Activated CD4-positive, alpha-beta T cell treated with anti-CD3 and anti-CD28 coated beads, Interleukin-2, amount 50 U/mL, for 4 hours (primary cell): ENCODE results near the gene THBS2.
"Not testable (repeated sequence)": the region's sequence is repeated elsewhere in the genome, so short reads cannot be mapped to it uniquely, and the experiment has no call there.

Experiments used
- DNase-seq, 2 experiments: peaks; one replicate each; pipeline ENCODE4 v3.0.0-alpha.2; 2020

Gene THBS2

DNA sequence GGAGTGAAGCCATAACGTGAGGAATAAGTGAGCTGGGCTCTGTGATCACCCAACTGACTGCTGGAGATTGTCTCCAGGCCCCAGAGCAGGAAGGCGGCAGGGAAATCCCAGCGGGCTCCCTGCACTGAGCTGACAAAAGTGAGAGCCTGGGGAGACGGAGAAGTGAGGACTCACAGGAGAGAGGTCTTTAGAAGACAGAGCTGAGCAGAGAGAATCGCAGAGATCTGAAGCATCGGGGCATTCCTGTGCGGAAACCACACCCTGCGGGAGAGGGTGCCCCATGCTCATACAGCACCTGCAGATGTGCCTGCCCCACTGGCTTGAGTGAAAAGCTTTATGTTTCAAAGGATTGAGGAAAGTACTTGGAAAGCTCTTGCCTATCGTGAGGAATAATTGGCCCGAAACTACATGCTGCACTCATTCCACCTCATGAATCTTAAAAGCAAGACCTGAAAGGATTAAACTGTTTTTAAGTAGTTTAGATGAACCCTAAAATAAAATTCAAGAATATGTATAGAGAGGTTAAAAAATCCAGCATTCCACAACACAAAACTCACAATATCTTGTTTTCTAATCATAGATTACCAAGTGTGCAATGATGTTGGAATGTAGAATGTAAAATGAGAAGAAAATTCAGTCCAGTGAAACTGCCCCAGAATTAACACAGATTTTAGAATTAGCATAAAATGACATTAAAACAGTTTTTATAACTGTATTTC, 17.7 kb upstream of the THBS2 start:
- DNase-seq, result no peak

GRCh38 chr6:169270077-169270380, 16.4 kb upstream of the THBS2 start:
- not testable (repeated sequence) for DNase-seq

- no peak for DNase-seq
These were observed 15.8 kb upstream of the THBS2 start for GRCh38 chr6:169269180-169270076.

GRCh38 chr6:169268276-169268675, 14.6 kb upstream of the THBS2 start:
- DNase-seq, result no peak

DNA sequence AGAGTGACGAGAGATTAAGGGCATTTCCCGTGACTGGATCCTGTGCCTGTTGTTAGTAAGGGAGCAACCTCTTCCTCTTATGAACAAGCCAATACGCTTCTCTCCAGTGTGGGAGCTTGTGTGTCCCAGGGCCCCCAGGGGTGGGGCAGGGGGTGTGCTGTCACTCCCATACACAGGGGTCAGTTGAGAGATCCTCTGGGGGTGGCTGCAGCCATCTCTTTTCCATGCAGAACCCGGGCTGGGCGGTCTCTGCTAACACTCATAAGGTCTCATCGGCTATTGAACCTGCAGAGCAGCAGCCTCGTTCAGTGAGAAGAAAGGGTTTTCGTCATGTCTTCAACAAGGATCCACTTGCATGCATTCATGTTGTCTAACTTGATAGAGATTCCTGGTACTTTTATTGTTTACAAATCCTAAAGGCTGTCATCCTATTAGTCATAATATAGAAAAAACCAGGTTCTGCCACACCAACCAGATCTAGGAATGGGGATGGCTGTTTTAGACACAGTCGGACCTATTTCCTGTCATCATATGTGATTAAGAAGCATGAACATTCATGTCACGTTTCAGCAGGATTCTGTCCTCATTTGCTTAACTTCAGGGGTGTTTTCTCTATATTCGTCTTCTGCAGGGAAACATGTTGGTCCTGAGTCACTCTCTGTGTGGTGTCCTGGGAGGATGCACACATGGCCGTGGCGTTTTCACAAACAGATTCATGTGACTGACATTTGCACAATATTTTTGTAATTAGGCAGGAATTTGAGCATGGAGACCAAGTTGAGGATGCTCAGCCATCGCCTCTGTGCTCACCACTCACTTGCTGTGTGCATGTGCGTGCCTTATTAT, 13.3 kb upstream of the THBS2 start:
- DNase-seq, result no peak

GRCh38 chr6:169266261-169266660, 12.6 kb upstream of the THBS2 start:
- no peak for DNase-seq

DNA sequence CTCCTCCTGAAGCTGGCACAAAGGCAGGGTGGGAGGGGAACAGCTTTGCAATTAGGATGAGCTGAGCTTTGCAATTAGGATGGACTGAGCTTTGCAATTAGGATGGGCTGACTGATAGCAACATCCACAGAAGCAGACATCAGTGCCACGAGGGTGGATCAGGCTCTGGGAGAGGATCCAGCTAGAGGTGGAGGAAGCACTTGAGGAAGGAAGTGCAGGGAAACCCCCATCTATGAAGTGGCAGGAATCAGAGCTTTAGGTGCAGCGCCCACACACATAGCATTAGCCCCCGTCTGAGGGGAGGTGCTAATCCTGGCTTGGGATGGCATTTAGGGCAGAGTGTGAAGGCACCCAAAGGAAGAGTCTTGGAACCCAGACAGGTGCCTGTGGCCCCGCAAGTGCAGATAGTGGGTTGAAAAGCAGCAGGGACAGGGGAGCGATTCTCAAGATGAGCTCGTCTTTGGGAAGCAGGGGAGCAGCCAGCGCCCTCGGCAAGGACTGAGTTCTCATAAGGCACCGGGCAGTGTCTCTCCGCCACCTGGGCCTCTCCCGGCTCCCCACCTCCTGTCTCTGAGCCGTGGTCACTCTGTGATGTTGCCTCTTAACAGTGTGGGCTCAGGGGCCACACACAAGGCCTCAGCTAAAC, 12.0 kb upstream of the THBS2 start:
- DNase-seq, result no peak

GRCh38 chr6:169263836-169264608, 10.4 kb upstream of the THBS2 start:
- DNase-seq, result no peak

- no peak for DNase-seq
These were observed 9.7 kb upstream of the THBS2 start for GRCh38 chr6:169263374-169263773.

GRCh38 chr6:169262602-169263001, 9.0 kb upstream of the THBS2 start:
- not testable (repeated sequence) for DNase-seq

GRCh38 chr6:169256518-169256917, 2.9 kb upstream of the THBS2 start:
- no peak for DNase-seq

DNA sequence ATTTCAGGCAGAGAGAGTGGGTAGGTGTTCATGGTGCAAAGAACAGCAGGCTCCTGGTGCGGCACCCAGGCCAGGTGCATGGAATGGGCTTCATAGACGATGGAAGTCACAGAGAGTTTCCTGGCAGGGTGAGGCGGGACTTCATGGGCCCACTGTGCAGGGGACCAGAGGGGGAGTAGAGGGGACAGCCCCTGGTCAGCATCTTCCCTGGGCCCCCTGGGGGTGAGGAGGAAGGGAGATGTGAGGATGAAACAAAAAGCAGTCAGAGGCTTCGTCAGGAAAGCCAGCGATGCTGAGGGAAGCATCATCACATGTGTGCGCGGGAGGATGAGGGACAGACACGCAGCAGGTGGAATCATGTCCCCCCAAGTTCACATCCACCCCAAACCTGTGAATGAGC, 2.4 kb upstream of the THBS2 start:
- DNase-seq, result no peak

GRCh38 chr6:169255643-169256042, 2.0 kb upstream of the THBS2 start:
- no peak for DNase-seq

DNA sequence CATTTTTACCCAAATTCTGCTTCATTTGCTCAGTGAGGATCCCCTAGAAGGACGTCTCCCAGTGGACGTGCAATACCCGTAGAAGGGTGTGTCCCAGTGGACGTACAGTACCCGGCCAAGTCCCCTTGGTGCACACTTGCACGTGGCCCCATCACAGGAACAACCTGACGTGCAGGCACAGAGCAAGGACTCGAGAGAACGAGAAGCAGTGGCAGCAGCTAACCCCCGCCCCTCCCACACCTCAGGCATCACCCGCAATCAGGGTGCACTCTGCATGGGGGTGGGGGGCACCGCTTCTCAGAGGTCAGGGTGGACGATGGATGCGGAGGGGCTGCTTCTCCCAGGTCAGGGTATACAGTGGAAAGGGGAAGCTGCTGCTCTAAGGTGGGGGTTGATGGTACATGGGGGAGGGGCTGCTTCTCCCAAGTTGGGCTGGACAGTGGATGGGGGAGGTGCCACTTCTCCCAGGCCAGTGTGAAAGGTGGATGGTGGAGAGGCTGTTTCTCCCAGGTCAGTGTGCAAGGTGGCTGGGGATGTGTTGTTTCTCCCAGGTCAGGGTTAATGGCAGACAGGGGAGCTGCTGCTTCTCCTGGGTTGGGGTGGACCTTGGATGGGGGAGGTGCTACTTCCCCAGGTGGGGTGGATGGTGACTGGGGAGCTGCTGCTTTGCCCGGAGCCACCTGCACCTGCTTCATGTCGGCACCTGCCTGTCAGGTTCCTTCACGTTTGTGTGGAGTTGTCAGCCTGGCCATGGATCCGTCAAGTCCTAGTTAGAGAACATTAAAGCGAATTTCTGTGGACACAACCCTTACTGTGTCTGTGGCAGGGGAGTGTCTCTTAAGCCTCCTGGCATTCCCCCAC, 1.0 kb upstream of the THBS2 start:
- no peak for DNase-seq

- no peak for DNase-seq
These were observed 999 bp downstream of the THBS2 start for GRCh38 chr6:169252505-169253189.

- DNase-seq, result no peak
These were observed 1.7 kb downstream of the THBS2 start for GRCh38 chr6:169251822-169252504.

GRCh38 chr6:169251371-169251802, 2.3 kb downstream of the THBS2 start:
- no peak for DNase-seq

DNA sequence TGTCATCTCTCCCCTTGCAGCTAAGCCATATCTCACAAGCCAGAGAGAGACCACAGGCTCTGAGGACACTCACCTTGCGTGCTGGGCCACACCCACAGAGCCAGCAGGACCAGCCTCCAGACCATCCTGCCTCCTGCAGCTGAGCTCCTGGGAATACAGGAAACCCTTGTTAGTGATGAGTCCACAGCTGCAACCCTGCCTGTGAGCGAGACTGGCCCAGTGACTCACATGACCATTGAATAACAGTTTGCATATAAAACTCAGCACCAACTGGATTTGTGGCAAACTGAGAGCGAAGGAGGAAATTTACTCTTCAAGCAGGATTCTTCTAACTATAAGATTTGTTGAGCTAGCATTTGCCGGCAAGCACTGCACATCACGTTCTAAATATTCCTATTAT, 3.0 kb downstream of the THBS2 start:
- DNase-seq, result no peak

GRCh38 chr6:169249057-169249456, 4.6 kb downstream of the THBS2 start:
- no peak for DNase-seq

DNA sequence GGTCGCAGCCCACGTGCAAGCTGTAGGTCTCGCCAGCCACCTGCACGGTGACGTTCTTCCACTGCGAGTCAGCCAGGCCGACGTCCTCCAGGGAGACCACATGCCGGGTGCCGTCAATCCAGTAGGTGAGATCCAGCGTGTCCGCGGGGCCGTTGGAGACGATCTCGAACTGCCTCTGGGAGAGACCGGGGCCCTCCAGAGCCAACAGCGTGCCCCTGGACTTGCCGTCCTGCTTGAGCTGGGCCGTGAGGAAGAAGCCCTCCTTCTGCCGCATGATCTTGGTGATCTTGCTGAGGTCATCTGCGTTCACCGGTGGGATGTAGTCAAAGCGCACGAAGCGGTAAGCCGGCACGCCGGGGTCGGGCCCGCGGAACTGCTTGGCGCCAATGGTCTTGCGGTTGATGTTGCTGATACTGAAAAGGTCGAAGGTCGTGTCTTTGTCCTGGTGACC, 5.1 kb downstream of the THBS2 start:
- no peak for DNase-seq
